ENCODE data around the gene NFATC1.

The NFATC1 gene

GRCh38 chr18:79459946-79460480 is 64.3 kb downstream of the NFATC1 start:
- DNase-seq: no peak

DNA sequence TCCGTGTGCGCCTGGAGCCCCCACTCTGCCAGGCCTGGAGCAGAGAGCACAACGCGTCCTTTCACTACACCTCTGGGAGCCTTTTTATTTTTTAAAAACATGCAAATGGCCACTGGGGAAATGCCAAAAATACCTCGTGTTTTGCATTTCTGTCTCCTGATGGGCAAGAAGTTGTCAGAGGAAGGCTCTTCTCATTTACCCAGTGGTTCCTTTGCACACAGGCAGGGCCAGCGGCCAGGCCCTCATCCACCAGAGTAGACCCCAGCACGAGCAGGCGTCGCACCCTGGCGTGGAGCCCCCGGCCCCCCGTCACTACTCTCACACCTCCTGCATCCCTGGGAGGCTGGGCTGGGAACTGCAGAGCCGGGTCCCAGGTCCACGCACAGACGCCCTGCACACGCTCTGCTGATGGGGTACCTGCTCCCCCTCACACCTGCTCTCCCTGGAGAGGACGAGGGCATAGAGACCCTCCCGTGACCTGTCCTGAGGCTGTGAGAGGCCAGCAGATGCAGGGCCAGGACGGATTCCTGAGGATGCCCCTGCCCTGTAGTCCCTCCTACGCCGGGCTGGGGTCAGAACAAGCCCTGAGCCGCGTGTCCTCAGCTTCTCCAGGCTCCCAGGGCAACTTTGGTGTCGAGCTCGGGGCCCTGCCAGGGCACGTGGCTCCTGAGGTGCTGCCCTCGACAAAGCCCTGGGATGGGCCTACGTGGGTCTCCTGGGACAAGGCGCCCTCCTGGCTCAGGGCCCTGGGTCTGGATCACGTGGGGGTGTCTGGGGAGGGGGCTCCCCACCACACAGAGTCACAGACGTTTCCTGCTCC is 65.0 kb downstream of the NFATC1 start:
- no peak for DNase-seq

- no peak for DNase-seq
Observed at GRCh38 chr18:79461627-79462026, 65.9 kb downstream of the NFATC1 start.

- no peak for DNase-seq
Observed at GRCh38 chr18:79463424-79463960, 67.8 kb downstream of the NFATC1 start.

DNA sequence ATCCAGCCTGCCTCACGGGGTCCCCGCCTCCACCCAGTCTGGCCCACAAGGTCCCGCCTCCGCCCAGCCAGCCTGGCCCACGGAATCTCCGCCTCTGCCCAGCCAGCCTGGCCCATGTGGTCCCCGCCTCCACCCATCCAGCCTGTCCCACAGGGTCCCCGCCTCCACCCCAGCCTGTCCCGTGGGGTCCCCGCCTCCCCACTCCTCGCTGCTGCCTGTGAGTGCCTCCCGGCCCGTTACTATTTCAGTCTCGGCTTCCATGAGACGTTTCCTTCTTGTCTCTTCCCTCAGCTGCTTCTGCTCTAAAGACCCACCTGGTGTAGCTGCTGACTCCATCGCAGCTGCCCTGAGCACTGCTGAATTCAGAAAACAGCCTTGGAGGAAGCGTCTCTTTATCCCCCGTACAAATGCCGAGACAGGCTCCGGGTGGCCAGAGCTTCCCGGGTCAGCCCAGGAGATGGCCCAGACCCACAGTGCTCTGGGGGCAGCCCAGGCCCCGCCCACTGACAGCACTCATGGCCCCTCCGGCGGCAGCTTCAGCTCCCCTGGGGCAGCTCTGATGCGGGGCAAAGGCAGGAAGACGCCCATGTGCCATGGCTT is 69.8 kb downstream of the NFATC1 start:
- no peak for DNase-seq

- DNase-seq: no peak
Observed at GRCh38 chr18:79466591-79466990, 70.9 kb downstream of the NFATC1 start.

DNA sequence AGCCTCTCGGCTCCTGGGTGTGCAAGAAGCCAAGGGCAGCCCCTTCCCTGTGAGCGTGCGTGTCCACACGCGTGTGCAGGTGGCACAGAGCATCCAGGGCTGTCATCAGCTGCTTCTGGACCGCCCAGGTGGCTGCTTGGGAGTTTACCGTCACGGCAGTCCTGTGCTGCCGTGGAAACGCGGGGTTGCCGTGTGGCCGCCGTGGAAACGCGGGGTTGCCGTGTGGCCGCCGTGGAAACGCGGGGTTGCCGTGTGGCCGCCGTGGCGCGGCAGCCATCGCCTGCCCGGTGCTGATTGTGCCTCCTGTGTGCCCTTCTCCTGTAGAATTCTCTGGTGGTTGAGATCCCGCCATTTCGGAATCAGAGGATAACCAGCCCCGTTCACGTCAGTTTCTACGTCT is 71.4 kb downstream of the NFATC1 start:
- DNase-seq: no peak

DNA sequence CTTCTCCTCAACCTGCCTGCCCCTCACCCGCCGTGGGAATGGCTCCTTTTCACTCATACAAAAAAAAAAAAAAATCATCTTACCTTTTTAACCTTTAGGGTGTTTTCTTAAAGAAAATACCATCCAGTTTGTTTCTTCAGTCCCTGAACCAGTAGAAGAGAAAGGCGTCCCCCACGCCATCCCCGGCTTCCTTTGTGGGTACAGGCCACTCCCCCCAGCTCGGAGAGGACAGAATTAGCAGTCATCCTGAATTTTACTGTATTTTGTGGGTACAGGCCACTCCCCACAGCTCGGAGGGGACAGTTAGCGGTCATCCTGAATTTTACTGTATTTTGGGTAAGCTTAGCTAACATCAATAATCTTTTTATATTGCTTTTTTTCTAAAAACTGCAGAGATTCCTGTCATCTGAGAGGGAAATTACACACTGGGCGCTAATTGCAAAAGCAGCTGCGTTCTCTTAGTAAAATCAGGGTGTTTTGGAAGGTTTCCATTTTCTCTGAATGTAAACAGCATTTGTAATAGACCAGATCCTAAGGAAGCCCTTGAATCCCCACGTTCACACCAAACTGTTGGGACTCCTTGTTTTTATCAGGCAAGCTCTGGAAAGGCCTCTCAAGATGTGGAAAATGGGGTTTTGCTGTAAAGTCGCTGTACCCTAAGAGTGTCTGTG is 72.5 kb downstream of the NFATC1 start:
- DNase-seq: no peak

DNA sequence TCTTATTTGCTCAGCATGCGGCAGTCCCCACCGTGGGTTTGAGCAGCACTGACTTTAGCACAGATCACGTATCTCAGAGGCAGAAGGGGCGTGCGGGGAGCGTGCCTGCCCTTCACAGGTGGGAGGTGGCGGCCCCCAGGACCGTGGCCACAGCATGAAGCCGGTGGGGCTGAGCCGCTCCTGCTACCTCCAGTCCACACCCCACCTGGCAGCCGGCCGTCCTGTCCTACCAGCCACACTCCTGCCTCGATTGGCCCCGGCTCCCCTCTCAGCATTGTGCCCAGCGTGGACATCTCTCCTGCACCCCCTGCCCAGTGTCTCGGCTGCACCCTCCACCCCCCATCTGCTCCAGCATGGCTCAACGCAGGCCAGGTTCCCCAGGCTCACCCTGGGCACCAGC is 73.6 kb downstream of the NFATC1 start:
- DNase-seq: no peak

GRCh38 chr18:79469751-79470505 is 74.2 kb downstream of the NFATC1 start:
- no peak for DNase-seq

GRCh38 chr18:79470547-79470946 is 74.8 kb downstream of the NFATC1 start:
- DNase-seq: no peak

DNA sequence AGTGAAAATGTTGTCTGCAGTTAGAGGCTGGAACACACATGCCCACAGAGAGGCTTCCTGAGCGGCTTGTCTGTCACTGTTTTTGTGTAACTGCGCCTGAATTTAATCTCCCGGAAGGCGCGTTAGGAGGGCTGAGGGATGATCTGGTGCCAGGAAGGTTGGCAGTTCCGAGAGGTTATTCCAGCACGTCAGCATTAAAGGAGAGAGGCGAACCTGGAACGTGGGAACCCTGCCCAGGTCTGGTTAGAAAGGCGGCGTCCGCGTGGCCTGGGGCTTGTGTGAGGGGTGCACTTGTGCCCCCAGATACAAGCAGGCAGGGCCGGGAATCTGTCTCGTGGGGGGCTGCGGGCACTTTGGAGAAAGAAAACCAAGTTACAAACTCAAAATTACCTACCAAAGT is 75.3 kb downstream of the NFATC1 start:
- DNase-seq: no peak

DNA sequence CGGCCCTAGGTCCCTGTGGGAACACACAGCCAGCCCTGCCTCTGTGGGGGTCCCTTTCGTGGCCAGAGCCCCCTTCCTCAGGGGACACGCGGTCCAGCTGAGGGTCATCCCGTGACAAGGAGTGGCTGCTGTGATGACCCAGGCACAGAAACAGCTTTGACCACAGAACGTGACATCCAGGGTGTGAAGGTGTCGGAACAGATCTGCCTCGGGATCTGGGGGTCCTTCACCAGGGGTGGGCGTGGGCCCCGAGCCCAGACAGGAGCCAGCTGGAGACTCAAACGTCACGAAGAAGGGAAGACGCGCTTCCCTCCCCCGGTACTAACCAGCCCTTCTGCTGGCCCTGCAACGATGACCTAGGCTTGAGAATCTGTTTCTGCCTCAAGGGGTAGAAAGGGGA is 75.9 kb downstream of the NFATC1 start:
- DNase-seq: no peak

DNA sequence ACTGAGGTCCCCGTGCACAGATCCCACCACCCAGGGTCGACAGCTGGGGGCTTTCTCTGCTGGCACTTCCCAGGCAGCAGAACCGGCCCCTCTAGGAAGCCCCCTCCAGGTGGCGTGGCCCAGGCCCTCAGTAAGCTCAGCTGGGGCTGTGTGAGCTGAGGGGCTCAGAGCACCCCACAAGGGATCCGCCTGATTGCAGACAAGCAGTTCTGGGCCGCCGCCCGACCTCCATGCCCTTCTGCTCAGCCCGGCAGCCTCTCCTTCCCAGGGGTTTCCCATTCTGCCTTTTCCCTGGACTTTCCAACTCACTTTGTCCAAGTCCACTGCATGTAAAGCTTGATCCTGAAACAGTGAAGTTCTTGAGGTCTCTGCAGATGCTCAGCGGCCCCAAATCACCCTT is 76.4 kb downstream of the NFATC1 start:
- no peak for DNase-seq

DNA sequence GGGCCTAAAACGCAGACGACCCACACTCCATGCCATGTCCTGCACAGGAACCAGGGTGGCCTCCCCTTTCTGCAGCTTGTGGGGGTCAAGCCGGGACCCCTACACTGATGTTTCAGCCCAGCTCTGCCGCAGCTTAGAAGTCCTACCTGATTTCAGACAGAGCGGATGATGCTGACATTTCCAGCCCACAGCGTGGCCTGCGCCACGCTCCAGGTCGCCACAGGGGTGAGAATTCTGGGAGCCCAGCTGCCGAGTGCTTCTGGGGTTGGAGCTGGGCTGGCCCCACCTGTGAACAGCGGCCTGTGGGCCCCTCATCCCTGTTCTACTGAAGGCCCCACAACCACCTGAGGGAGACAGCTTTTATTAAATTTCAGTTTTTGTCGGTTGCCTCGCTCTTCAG is 77.2 kb downstream of the NFATC1 start:
- no peak for DNase-seq

GRCh38 chr18:79476031-79476917 is 80.5 kb downstream of the NFATC1 start:
- no peak for DNase-seq

DNA sequence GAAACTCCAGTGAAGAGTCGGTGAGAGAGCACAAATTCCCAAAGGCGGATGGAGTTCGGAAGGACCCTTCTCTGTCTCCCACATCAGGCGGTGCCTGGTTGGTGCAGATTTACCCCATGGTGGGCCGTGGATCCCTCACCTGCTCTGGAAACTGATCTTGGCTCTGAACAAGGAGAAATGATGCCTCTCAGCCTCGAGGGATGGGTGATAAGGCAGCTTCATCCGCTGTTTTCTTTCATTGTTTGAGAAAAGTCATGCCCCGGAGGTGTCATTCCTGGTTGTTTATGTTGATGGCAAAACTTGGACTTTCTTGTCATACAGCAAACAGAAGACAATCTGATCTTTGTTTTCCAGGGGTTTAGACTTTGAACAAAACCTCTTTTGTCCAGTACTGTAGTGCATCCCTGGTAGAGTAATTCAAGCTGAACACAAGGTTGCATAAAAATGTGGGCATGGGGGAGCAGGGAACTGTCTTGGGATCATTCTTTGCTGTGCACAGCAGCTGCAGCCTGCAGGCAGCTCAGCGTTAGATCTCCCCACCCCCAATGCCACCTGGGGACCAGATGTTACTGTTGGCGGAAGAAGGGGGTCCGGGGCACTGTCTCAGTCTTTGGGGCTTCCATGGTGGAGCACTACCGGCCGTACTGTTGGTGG is 81.3 kb downstream of the NFATC1 start:
- no peak for DNase-seq

GRCh38 chr18:79477711-79478483 is 82.2 kb downstream of the NFATC1 start:
- no peak for DNase-seq

DNA sequence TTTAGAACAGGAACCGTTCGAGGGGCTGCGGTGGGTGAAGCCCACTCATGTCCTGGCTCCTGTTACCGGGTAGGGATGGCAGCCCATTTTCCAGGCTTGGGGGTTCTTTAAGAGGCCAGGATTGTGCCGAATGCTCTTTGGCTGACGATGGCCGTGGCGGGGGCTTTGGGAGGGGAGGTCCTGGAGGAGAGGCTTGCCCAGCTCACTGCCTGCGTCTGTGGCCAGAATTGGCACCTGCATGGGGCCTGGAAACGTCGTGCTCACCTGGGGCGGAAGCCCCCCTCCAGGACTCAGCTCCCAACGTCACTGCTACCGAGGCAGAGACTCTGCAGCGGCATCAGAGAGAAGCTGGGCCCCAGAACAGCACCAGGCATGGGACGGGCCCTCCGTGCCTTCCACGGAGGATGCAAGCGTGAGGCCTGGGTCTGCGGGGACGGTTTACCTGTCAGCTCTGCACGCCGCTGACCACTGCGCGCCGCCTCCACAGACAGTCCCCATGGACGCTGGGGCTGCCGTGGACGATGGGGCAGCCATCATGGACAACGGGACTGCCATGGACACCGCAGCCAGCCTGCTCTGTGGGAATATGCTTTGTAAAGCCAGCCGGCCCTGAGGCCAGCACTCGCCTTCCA is 82.9 kb downstream of the NFATC1 start:
- no peak for DNase-seq
